ENCODE results near the gene BRSK2. TPM values are rescaled to one million over a fixed set of nuclear protein-coding genes. Genes with fewer than 3 reads are reported as not detected.

The BRSK2 gene
- total RNA-seq, 3 donors from 2014 or later, result 0.58 to 4.3 (median 0.60) TPM

- DNase-seq, result peak in 2 of 3 donors; percentile 22 to 42
- H3K4me3 ChIP-seq, result no peak overlapping the region
- no peak for ATAC-seq
- intact Hi-C loops (cut with DNase I, micrococcal nuclease), result no loop called here
- H3K36me3 ChIP-seq (ENCODE audit: low read depth), result no peaks in the 10 kb centered on the region
- peaks cover 29% of the 10 kb centered on the region for H3K4me1 ChIP-seq (ENCODE audit: low read depth)
- no peaks in the 10 kb centered on the region for H3K9me3 ChIP-seq
- TF ChIP-seq CTCF (IDR thresholded peaks at IDR 0.05), result no peak
Observed at GRCh38 chr11:1484061-1484671, 94.4 kb downstream of the BRSK2 start.

GRCh38 chr11:1484695-1485503 lies 95.2 kb downstream of the BRSK2 start:
- intact Hi-C loops (cut with DNase I, micrococcal nuclease), result no loop called here
- peak in 2 of 3 donors; percentile 46 to 51 for DNase-seq
- H3K4me3 ChIP-seq, result no peak overlapping the region

DNA sequence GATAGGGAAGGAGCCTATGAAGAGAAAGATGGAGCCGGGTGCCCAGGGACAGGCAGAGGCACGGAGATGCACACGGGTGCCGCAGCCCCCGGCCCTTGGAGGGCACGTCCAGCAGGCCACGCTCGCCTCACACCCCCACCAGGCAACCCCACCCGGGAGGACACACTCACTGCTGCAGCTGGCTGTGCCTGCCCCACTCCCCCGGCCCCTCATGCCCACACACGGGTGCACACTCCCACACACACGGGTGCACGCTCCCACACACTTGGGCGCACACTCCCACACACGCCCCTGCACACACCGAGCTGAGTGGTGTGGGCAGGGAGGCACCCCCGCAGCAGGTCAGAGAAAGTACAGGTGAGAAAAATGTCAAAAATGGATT lies 95.8 kb downstream of the BRSK2 start:
- intact Hi-C loops (cut with DNase I, micrococcal nuclease), result no loop called here
- ATAC-seq, result peak; percentile 6
- DNase-seq, result peak in 2 of 3 donors; percentile 29 to 50
- Histone ChIP-seq H3K4me3 (no peak overlapping the region), H3K4me1 (ENCODE audit: low read depth) (peaks cover 29% of the 10 kb centered on the region), H3K9me3 (no peaks in the 10 kb centered on the region), H3K36me3 (ENCODE audit: low read depth) (no peaks in the 10 kb centered on the region)
- no peak for TF ChIP-seq CTCF (IDR thresholded peaks at IDR 0.05)

More at GRCh38 chr11:1484695-1485503, 95.2 kb downstream of the BRSK2 start:
- H3K4me1 ChIP-seq (ENCODE audit: low read depth), result peaks cover 29% of the 10 kb centered on the region
- peak; percentile 27 for ATAC-seq
- TF ChIP-seq CTCF (IDR thresholded peaks at IDR 0.05), result no peak
- no peaks in the 10 kb centered on the region for H3K36me3 ChIP-seq (ENCODE audit: low read depth)
- no peaks in the 10 kb centered on the region for H3K9me3 ChIP-seq

DNA sequence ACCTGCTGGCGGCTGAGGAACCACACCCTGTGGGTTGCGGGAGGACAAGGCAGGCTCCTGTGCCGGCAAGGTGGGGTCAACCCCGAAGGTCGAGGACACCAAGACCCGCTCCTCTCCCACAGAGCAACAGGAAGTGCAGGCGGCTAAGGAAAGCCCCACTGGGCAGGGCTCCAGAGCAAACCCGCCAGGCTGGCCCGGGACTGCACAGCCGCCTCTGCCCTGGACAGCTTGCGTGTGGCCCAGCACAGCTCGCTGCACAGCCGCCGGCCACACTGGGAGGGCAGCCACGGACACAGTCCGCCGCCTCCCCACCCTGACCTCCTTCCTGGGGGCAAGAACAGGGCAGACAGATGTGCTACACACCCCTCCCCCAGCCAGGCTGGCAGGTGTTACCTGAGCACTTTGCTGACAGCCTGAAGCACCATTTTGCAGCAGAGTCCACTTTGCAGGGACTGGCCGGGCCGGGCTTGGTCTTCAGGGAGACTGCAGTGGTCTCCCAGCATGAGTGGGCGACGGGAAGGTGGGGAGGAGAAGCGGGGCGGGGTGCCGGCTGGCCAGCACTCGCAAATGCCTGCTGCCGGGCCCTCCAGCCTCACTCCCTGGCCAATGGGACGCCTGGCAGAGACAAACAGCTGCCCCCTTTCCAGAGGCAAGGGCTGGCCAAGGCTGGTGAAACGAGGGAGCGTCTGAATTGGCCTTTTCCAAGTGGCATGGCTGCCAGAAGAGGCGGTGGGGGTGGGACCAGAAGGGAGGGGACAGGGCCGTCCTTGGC lies 96.5 kb downstream of the BRSK2 start, which contains the start of gene MOB2:
MOB2 (minus strand) TSS at position 726 of the 772 bp plus-strand sequence; CDS start at position 503, 223 bp downstream.
- no peaks in the 10 kb centered on the region for H3K9me3 ChIP-seq
- H3K4me3 ChIP-seq, result no peak within 1 kb of the TSS
- H3K36me3 ChIP-seq (ENCODE audit: low read depth), result no peaks in the 10 kb centered on the region
- peak; percentile 82 for ATAC-seq
- TF ChIP-seq CTCF (IDR thresholded peaks at IDR 0.05), result no peak
- H3K4me1 ChIP-seq (ENCODE audit: low read depth), result peaks cover 29% of the 10 kb centered on the region
- intact Hi-C loops (cut with DNase I, micrococcal nuclease), result no loop called here
- DNase-seq, result peak; percentile 62 to 82 (median 79)

DNA sequence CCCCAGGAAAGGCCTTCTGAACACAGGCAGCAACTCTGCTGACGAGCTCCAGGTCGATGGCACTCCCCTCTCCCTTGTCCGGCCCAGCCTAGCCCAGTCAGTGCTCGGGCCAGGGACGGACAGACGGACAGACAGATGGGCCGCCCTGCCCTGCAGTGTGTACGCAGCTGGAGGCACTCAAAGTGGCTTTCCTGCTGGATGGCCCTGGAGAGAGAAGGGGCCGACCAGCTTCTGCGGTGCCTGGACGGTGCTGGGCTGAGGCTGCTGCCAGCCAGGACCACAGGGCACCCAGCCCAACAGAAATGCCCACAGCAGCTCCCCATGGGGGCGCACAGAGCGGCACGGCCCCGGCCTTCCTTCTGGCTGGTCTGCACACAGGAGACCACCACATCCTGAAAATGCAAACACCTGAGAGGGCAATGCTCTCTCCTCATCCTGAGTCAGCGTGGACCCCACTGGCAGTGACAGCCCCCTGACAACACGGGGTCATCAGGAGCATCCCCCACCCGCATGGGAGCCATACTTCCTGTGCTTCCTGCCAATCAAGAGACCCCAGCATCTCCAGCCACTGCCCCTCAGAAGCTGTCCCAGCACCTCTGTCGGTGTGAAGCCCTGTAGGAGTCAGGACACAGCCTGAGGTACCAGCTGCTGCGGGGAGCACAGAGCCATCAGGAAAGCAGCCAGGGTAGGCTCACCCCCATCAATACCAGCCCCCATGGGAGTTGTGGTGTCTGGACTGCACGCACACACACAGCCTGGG lies 97.5 kb downstream of the BRSK2 start:
- peak; percentile 26 for ATAC-seq
- TF ChIP-seq CTCF (IDR thresholded peaks at IDR 0.05), result no peak
- Histone ChIP-seq H3K36me3 (ENCODE audit: low read depth) (no peaks in the 10 kb centered on the region), H3K9me3 (no peaks in the 10 kb centered on the region), H3K4me1 (ENCODE audit: low read depth) (peaks cover 29% of the 10 kb centered on the region), H3K4me3 (no peak overlapping the region)
- peak in 2 of 3 donors; percentile 46 to 55 for DNase-seq
- intact Hi-C loops (cut with DNase I, micrococcal nuclease), result no loop called here
